HL-60 (cell line): ENCODE data around the gene IGFL3.
"Not testable (repeated sequence)": the region's sequence is repeated elsewhere in the genome, so short reads cannot be mapped to it uniquely, and the experiment has no call there.

Source experiments
- DNase-seq, 2 experiments: peaks; one replicate each; pipeline ENCODE4 v3.0.0-alpha.2; 2010 to 2020; ENCODE audit warnings: low read depth in 1 of 2, low spot score in 1 of 2
- H3K27ac ChIP-seq: fragments of 250-450 bp; sonication (Bioruptor Pico); replicated peaks from 2 replicates; pipeline ENCODE4 v1.5.1; 2020; ENCODE audit warnings: mild to moderate bottlenecking, moderate library complexity
- H3K27me3 ChIP-seq: fragments of 250-450 bp; sonication (Bioruptor Pico); 2 replicates; pipeline ENCODE4 v1.5.1; 2021; ENCODE audit warnings: mild to moderate bottlenecking, moderate library complexity; ENCODE audit not compliant: insufficient read depth, poor library complexity, severe bottlenecking
- H3K4me3 ChIP-seq: replicated peaks from 2 replicates; pipeline ENCODE4 v1.5.1; 2011; ENCODE audit warnings: mild to moderate bottlenecking, control low read depth, low read length; ENCODE audit not compliant: insufficient read depth
- GABPA ChIP-seq: IDR thresholded peaks from 2 replicates; pipeline ENCODE4 v1.6.1; 2012; ENCODE audit warnings: low read depth
- POLR2AphosphoS5 ChIP-seq: IDR thresholded peaks from 2 replicates; pipeline ENCODE4 v1.6.1; 2012; ENCODE audit warnings: low read depth
- REST ChIP-seq: IDR thresholded peaks from 2 replicates; pipeline ENCODE4 v1.6.1; 2012; ENCODE audit warnings: low read depth; ENCODE audit not compliant: insufficient replicate concordance
- SPI1 ChIP-seq: IDR thresholded peaks from 2 replicates; pipeline ENCODE4 v1.6.1; 2012; ENCODE audit warnings: low read depth, mild to moderate bottlenecking, borderline replicate concordance
- long read RNA-seq: library from polyadenylated mRNA; unstranded; transcript quantifications from one replicate; pipeline ENCODE4 v2.0.0, GENCODE V29; 2020
- TF ChIP-seq, protein P1 (sequence below): IDR thresholded peaks from one replicate; pipeline ENCODE4 v1.5.1; 2011; ENCODE audit warnings: low read length, control low read depth, inconsistent platforms; ENCODE audit not compliant: insufficient read depth

The IGFL3 gene
- long read RNA-seq = 0 reads

GRCh38 chr19:46124638-46125115 is at the start of gene IGFL3:
IGFL3 (minus strand) TSS chr19:46124688; CDS start chr19:46124649, 39 bp downstream.
- Histone ChIP-seq H3K27me3 (peaks cover 13% of the 10 kb centered on the region), H3K4me3 (no peak within 1 kb of the TSS), H3K27ac (no peak within 1 kb of the TSS)
- TF ChIP-seq REST (no peak), GABPA (no peak), SPI1 (no peak), POLR2AphosphoS5 (no peak)
- TF ChIP-seq, protein P1, sequence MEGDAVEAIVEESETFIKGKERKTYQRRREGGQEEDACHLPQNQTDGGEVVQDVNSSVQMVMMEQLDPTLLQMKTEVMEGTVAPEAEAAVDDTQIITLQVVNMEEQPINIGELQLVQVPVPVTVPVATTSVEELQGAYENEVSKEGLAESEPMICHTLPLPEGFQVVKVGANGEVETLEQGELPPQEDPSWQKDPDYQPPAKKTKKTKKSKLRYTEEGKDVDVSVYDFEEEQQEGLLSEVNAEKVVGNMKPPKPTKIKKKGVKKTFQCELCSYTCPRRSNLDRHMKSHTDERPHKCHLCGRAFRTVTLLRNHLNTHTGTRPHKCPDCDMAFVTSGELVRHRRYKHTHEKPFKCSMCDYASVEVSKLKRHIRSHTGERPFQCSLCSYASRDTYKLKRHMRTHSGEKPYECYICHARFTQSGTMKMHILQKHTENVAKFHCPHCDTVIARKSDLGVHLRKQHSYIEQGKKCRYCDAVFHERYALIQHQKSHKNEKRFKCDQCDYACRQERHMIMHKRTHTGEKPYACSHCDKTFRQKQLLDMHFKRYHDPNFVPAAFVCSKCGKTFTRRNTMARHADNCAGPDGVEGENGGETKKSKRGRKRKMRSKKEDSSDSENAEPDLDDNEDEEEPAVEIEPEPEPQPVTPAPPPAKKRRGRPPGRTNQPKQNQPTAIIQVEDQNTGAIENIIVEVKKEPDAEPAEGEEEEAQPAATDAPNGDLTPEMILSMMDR = no peak
- no peak for DNase-seq

DNA sequence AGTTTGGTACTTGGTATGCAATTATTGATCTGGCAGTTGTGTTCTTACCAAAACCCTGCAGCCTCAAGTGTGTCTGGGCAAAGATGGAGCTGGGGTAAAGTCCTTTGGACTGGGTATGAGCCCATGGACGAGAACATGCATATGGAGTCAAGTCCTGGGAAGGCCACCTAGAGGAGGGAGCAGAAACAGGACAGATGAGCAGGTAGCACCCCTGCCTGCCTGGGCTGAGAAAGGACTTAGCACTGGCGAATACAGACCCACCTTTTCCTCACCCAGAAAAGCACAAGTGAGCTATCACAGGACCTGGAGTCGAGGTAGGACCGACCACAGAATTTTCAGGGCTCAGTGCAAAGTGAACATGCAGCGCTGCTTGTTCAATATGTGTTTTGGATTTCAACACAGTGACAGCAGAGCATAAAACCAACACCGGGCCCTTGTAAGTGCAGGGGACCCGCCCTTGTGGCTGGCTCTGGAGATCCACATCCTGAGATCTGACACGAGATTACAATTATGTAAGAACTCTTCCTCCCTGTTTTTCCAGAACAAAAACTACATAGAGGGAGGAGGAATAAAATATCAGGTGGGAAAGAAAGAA is 49.5 kb upstream of the IGFL3 start:
- peaks cover 8% of the 10 kb centered on the region for H3K27me3 ChIP-seq
- DNase-seq = no peak
- no peak for TF ChIP-seq POLR2AphosphoS5
- TF ChIP-seq SPI1 = no peak
- no peak for TF ChIP-seq GABPA
- TF ChIP-seq REST = no peak
- TF ChIP-seq, protein P1 = no peak
- no peak overlapping the region for H3K27ac ChIP-seq
- H3K4me3 ChIP-seq = no peak overlapping the region

GRCh38 chr19:46162731-46163130 is 38.2 kb upstream of the IGFL3 start:
- Histone ChIP-seq H3K27ac (no peak overlapping the region), H3K4me3 (no peak overlapping the region), H3K27me3 (no peaks in the 10 kb centered on the region)
- no peak for TF ChIP-seq REST
- TF ChIP-seq SPI1 = no peak
- TF ChIP-seq GABPA = no peak
- TF ChIP-seq POLR2AphosphoS5 = no peak
- no peak for DNase-seq

GRCh38 chr19:46161642-46162257 is 37.3 kb upstream of the IGFL3 start:
- H3K27ac ChIP-seq, DNase-seq, H3K27me3 ChIP-seq, H3K4me3 ChIP-seq: not testable (repeated sequence)
